Neural cell (in vitro differentiated cells): ENCODE data around the gene PSMC6. TPM values are rescaled to one million over a fixed set of nuclear protein-coding genes. Genes with fewer than 3 reads are reported as not detected.

Experiments used
- H2AFZ ChIP-seq: fragments of 200-600, 300-800 bp; sonication (generic), shearing (Covaris generic); 2 replicates; pipeline ENCODE4 v1.6.0; 2014; ENCODE audit warnings: low read depth, mild to moderate bottlenecking, antibody characterized with exemption, low read length, moderate library complexity
- H3F3A ChIP-seq: fragments of 200-600 bp; shearing (Covaris generic); 2 replicates; pipeline ENCODE4 v1.6.1; 2016; ENCODE audit warnings: mild to moderate bottlenecking, moderate library complexity, mixed read lengths, antibody characterized with exemption, low read length; ENCODE audit not compliant: insufficient read depth, poor library complexity, severe bottlenecking
- H3K27ac ChIP-seq: fragments of 200-600, 300-800 bp; sonication (generic), shearing (Covaris generic); 2 replicates; pipeline ENCODE4 v1.5.1; 2014; ENCODE audit warnings: mild to moderate bottlenecking, low read length, moderate library complexity
- H3K27me3 ChIP-seq: fragments of 300-800, 200-600 bp; sonication (generic), shearing (Covaris generic); 2 replicates; pipeline ENCODE4 v1.6.0; 2014; ENCODE audit warnings: mild to moderate bottlenecking, low read depth, low read length, moderate library complexity; ENCODE audit not compliant: insufficient read depth
- H3K36me3 ChIP-seq: fragments of 300-800, 200-600 bp; sonication (generic), shearing (Covaris generic); 2 replicates; pipeline ENCODE4 v1.5.1; 2014; ENCODE audit warnings: mild to moderate bottlenecking, antibody characterized with exemption, low read length, moderate library complexity; ENCODE audit not compliant: insufficient read depth
- H3K4me2 ChIP-seq: fragments of 300-800, 200-600 bp; sonication (generic), shearing (Covaris generic); 2 replicates; pipeline ENCODE4 v1.6.0; 2014; ENCODE audit warnings: mild to moderate bottlenecking, low read length
- H3K4me3 ChIP-seq: fragments of 300-800, 200-600 bp; sonication (generic), shearing (Covaris generic); 2 replicates; pipeline ENCODE4 v1.5.1; 2014; ENCODE audit warnings: mild to moderate bottlenecking, low read length, moderate library complexity
- H3K79me2 ChIP-seq: fragments of 200-600 bp; shearing (Covaris generic); replicated peaks from 2 replicates; pipeline ENCODE4 v1.6.0; 2014; ENCODE audit warnings: mild to moderate bottlenecking, low read length, moderate library complexity; ENCODE audit not compliant: insufficient read depth
- H3K9ac ChIP-seq: fragments of 300-800, 200-600 bp; sonication (generic), shearing (Covaris generic); 2 replicates; pipeline ENCODE4 v1.6.1; 2016; ENCODE audit warnings: mild to moderate bottlenecking, low read length, mixed read lengths
- H3K9me2 ChIP-seq: fragments of 200-600 bp; shearing (Covaris generic); 2 replicates; pipeline ENCODE4 v1.6.1; 2016; ENCODE audit warnings: mild to moderate bottlenecking, low read length, mixed read lengths; ENCODE audit not compliant: insufficient read depth
- H3K9me3 ChIP-seq: fragments of 200-600, 300-800 bp; sonication (generic), shearing (Covaris generic); 2 replicates; pipeline ENCODE4 v1.6.1; 2016; ENCODE audit warnings: mild to moderate bottlenecking, mixed run types, low read length, moderate library complexity, mixed read lengths
- H4K20me1 ChIP-seq: fragments of 200-600 bp; shearing (Covaris generic); 2 replicates; pipeline ENCODE4 v1.6.1; 2016; ENCODE audit warnings: mild to moderate bottlenecking, mixed run types; ENCODE audit not compliant: insufficient read depth
- CTCF ChIP-seq: fragments of 450-650 bp; IDR thresholded peaks from 2 replicates; pipeline ENCODE4 v1.5.1; 2014; ENCODE audit warnings: antibody characterized with exemption, mild to moderate bottlenecking, moderate library complexity; ENCODE audit not compliant: poor library complexity, severe bottlenecking
- EP300 ChIP-seq: fragments of 450-650 bp; conservative IDR thresholded peaks from 2 replicates; pipeline ENCODE4 v1.6.1; 2014; ENCODE audit warnings: antibody characterized with exemption, mild to moderate bottlenecking, moderate library complexity; ENCODE audit not compliant: poor library complexity, severe bottlenecking
- EZH2 ChIP-seq: fragments of 200-600, 300-800 bp; shearing (Covaris generic), sonication (generic); IDR thresholded peaks from 2 replicates; pipeline ENCODE4 v1.6.1; 2014; ENCODE audit warnings: antibody characterized with exemption, low read length, borderline replicate concordance, mild to moderate bottlenecking; ENCODE audit not compliant: insufficient read depth, poor library complexity, severe bottlenecking
- MXI1 ChIP-seq: fragments of 450-650 bp; conservative IDR thresholded peaks from 2 replicates; pipeline ENCODE4 v1.6.1; 2014; ENCODE audit warnings: antibody characterized with exemption, mild to moderate bottlenecking; ENCODE audit not compliant: poor library complexity, severe bottlenecking
- POLR2AphosphoS5 ChIP-seq: IDR thresholded peaks from 2 replicates; pipeline ENCODE4 v1.6.1; 2012
- RAD21 ChIP-seq: fragments of 450-650 bp; conservative IDR thresholded peaks from 2 replicates; pipeline ENCODE4 v1.6.1; 2014; ENCODE audit warnings: antibody characterized with exemption, mild to moderate bottlenecking, moderate library complexity
- REST ChIP-seq: IDR thresholded peaks from 2 replicates; pipeline ENCODE4 v1.6.1; 2012; ENCODE audit warnings: borderline replicate concordance
- SMC3 ChIP-seq: fragments of 450-650 bp; conservative IDR thresholded peaks from 2 replicates; pipeline ENCODE4 v1.6.1; 2014; ENCODE audit warnings: antibody characterized with exemption, mild to moderate bottlenecking, moderate library complexity; ENCODE audit not compliant: poor library complexity
- TAF1 ChIP-seq: IDR thresholded peaks from 2 replicates; pipeline ENCODE4 v1.6.1; 2012; ENCODE audit warnings: low read depth
- polyA plus RNA-seq: library from polyadenylated mRNA; depleted of rRNA; stranded (reverse); fragments of >200 nt; gene quantifications from 2 replicates; pipeline ENCODE4 v1.2.3, GENCODE V29; 2014

The PSMC6 gene
- polyA plus RNA-seq, 1 donor from 2014 or later: 254 TPM

GRCh38 chr14:52729585-52729924, 22.6 kb downstream of the PSMC6 start:
- Histone ChIP-seq H3K4me3 (peak overlapping the region; percentile 97), H2AFZ (peak overlapping the region; percentile 41), H3K4me2 (peak overlapping the region; percentile 15), H3K27me3 (no peaks in the 10 kb centered on the region), H3K36me3 (peaks cover 8% of the 10 kb centered on the region), H3K79me2 (peaks cover 11% of the 10 kb centered on the region), H3K9me2 (no peaks in the 10 kb centered on the region), H3K9me3 (no peaks in the 10 kb centered on the region), H3K9ac (no peak overlapping the region), H3K27ac (no peak overlapping the region), H3F3A (no peaks in the 10 kb centered on the region), H4K20me1 (no peaks in the 10 kb centered on the region)
- TF ChIP-seq TAF1 (no peak), EZH2 (no peak), CTCF (no peak), RAD21 (no peak), POLR2AphosphoS5 (no peak), REST (no peak), SMC3 (no peak), MXI1 (no peak), EP300 (no peak)

GRCh38 chr14:52729925-52730708, 23.1 kb downstream of the PSMC6 start, which contains the start of gene STYX:
Gene STYX (plus strand): TSS chr14:52730166. CDS start chr14:52730475, 309 bp downstream.
- no peaks in the 10 kb centered on the region for H3K9me2 ChIP-seq
- H3K27ac ChIP-seq: peak within 1 kb of the TSS; percentile 70
- TF ChIP-seq MXI1: no peak
- no peak for TF ChIP-seq SMC3
- TF ChIP-seq POLR2AphosphoS5: peak; percentile 85
- no peak for TF ChIP-seq CTCF
- TF ChIP-seq EP300: no peak
- peak; percentile 63 for TF ChIP-seq TAF1
- peak; percentile 28 for TF ChIP-seq REST
- TF ChIP-seq RAD21: no peak
- H3F3A ChIP-seq: no peaks in the 10 kb centered on the region
- peak within 1 kb of the TSS; percentile 97 for H3K4me3 ChIP-seq
- no peaks in the 10 kb centered on the region for H3K27me3 ChIP-seq
- no peaks in the 10 kb centered on the region for H4K20me1 ChIP-seq
- no peaks in the 10 kb centered on the region for H3K9me3 ChIP-seq
- peak within 1 kb of the TSS; percentile 82 for H3K9ac ChIP-seq
- peaks cover 8% of the 10 kb centered on the region for H3K36me3 ChIP-seq
- peak within 1 kb of the TSS; percentile 76 for H2AFZ ChIP-seq
- peak within 1 kb of the TSS; percentile 59 for H3K4me2 ChIP-seq
- peaks cover 11% of the 10 kb centered on the region for H3K79me2 ChIP-seq
